ENCODE results near the gene FAM168B. TPM values are rescaled to one million over a fixed set of nuclear protein-coding genes. Genes with fewer than 3 reads are reported as not detected.
A peak's percentile ranks its signal among the peaks of the same experiment; 100 is the strongest.
"Not testable (repeated sequence)": the region's sequence is repeated elsewhere in the genome, so short reads cannot be mapped to it uniquely, and the experiment has no call there.

The FAM168B gene
- total and polyA plus RNA-seq, 8 donors, result 63.3 to 99.6 (median 85.1) TPM

DNA sequence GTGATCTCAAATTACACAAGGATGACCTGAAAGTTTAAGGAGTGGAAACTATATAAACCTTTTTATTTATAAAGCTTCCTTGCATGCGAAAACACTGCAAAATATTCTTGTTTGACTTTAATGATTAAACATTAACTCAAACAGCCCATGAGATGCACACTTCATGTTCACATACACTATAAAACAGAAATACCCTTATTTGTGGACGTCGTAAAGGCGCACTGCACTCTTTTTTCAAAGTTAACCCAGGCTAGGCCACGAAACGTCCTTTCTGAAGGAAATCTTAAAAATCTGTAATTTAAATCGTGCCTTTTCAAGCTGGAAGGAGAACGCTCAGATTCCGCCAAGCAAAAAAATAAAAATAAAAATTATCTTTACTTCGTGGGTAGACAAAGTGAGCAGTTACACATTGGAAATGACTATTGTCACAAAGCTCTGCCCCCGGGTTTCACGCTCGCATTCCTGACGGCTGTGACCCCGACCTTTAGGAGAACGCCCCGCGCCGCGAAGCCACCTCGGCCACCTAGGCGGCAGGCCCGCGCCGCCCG lies 728 bp downstream of the FAM168B start:
- Histone ChIP-seq H3K4me1 (peaks cover 0 to 24% of the 10 kb centered on the region in 2 donors), H3K27me3 (no peaks in the 10 kb centered on the region), H3K36me3 (peaks cover 0 to 35% of the 10 kb centered on the region in 2 donors), H3K9me3 (no peaks in the 10 kb centered on the region), H3K27ac (peak overlapping the region; percentile 93 to 98), H3K4me3 (peak overlapping the region; percentile 64 to 65)
- TF ChIP-seq, protein P1, sequence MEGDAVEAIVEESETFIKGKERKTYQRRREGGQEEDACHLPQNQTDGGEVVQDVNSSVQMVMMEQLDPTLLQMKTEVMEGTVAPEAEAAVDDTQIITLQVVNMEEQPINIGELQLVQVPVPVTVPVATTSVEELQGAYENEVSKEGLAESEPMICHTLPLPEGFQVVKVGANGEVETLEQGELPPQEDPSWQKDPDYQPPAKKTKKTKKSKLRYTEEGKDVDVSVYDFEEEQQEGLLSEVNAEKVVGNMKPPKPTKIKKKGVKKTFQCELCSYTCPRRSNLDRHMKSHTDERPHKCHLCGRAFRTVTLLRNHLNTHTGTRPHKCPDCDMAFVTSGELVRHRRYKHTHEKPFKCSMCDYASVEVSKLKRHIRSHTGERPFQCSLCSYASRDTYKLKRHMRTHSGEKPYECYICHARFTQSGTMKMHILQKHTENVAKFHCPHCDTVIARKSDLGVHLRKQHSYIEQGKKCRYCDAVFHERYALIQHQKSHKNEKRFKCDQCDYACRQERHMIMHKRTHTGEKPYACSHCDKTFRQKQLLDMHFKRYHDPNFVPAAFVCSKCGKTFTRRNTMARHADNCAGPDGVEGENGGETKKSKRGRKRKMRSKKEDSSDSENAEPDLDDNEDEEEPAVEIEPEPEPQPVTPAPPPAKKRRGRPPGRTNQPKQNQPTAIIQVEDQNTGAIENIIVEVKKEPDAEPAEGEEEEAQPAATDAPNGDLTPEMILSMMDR (IDR thresholded peaks at IDR 0.05), result no peak
- ATAC-seq (no peak), DNase-seq (no peak)
- intact Hi-C loops (cut with DNase I), result no loop called here

DNA sequence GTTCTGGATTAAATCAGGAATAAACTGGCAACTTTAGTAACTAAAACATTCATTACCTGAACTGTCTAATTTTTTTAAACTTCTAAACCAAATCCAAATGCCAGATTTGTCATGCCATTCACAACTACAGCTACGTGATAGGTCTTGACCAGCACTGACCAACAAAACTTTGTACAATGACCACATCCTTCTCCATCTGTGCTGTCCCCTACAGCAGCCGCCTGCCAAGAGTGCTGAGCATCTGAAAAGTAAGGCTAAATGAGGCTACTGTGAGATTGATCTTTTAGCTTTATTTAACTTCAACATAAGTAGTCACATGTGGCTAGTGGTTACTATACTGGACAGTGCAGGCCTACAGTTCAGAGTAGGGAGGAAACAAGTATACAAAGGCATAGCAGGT lies 7.6 kb downstream of the FAM168B start:
- intact Hi-C loops (cut with DNase I), result no loop called here
- Histone ChIP-seq H3K9me3 (no peaks in the 10 kb centered on the region), H3K4me1 (peaks cover 0 to 19% of the 10 kb centered on the region in 2 donors), H3K27me3 (no peaks in the 10 kb centered on the region), H3K4me3 (no peak overlapping the region), H3K36me3 (peaks cover 0 to 75% of the 10 kb centered on the region in 2 donors), H3K27ac (no peak overlapping the region)
- TF ChIP-seq, protein P1 (IDR thresholded peaks at IDR 0.05), result no peak
- DNase-seq (no peak), ATAC-seq (no peak)

DNA sequence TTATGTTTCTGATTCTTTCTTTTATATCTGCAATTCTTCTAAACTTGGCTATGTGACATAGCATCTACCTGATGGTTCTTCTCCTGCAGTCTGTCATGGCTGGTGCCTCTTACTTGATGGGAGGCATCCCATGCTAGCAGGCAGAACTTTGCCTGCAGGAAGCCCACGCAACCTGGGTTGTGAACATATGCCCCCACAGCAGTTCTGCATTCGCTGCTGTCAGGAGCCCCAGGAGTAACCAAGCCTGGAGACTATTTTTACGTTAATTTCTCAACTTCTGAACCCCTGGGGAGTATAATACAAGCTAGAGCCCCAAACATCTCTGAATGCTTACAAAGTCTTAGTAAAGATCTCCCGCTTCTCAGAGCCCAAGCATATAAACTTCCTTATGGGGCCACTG lies 12.1 kb downstream of the FAM168B start:
- ATAC-seq (no peak), DNase-seq (no peak)
- intact Hi-C loops (cut with DNase I), result no loop called here
- Histone ChIP-seq H3K4me1 (peaks cover 0 to 26% of the 10 kb centered on the region in 2 donors), H3K36me3 (peaks cover 6 to 79% of the 10 kb centered on the region in 2 donors), H3K9me3 (no peaks in the 10 kb centered on the region), H3K27me3 (no peaks in the 10 kb centered on the region), H3K4me3 (no peak overlapping the region), H3K27ac (no peak overlapping the region)
- TF ChIP-seq, protein P1 (IDR thresholded peaks at IDR 0.05), result no peak

DNA sequence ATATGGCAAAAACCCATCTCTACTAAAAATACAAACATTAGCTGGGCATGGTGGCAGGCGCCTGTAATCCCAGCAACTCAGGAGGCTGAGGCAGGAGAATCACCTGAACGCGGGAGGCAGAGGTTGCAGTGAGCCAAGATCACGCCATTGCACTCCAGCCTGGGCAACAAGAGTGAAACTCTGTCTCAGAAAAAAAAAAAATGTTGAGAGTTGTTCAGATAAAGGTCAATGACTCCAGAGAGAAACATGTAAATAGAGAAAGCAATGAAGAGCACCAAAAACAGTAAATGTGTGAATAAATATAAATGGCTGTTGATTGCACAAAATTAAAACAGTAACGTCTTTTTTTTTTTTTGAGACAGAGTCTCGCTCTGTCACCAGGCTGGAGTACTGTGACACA lies 13.3 kb downstream of the FAM168B start:
- H3K27me3 ChIP-seq; H3K9me3 ChIP-seq; DNase-seq; intact Hi-C loops (cut with DNase I); H3K27ac ChIP-seq; H3K4me3 ChIP-seq: not testable (repeated sequence)
- peak; percentile 53 for ATAC-seq
- Histone ChIP-seq H3K36me3 (peaks cover 6 to 82% of the 10 kb centered on the region in 2 donors), H3K4me1 (peaks cover 0 to 15% of the 10 kb centered on the region in 2 donors)

DNA sequence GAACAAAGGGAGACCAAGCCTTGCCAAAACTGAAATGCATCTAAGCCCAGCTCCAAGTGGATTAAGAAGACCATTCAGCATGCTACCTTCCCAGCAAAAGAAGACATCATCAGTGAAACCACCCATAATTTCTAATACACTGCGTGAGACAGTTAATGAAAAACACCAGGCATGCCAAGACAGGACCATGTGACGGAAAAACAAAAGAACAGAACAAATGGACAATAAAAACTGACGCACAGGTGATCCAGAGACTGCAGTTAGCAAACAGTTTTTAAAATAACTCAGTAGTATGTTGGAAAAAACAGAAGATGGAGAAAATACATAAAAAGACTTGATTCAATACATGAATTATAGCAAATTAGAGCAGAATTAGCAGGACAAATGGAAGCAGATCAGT lies 15.3 kb downstream of the FAM168B start:
- Histone ChIP-seq H3K27ac (no peak overlapping the region), H3K9me3 (no peaks in the 10 kb centered on the region), H3K4me3 (no peak overlapping the region), H3K36me3 (peaks cover 6 to 90% of the 10 kb centered on the region in 2 donors), H3K27me3 (no peaks in the 10 kb centered on the region), H3K4me1 (peaks cover 0 to 14% of the 10 kb centered on the region in 2 donors)
- DNase-seq (no peak), ATAC-seq (no peak)
- TF ChIP-seq, protein P1 (IDR thresholded peaks at IDR 0.05), result no peak
- intact Hi-C loops (cut with DNase I), result no loop called here
